Activated naive CD4-positive, alpha-beta T cell treated with Interleukin-2 at 50 U/mL for 16 hours (primary cell): ENCODE data around the gene MAP3K5.

Experiments used
- DNase-seq: peaks from one replicate; pipeline ENCODE4 v3.0.0-alpha.2; 2020

Gene MAP3K5

DNA sequence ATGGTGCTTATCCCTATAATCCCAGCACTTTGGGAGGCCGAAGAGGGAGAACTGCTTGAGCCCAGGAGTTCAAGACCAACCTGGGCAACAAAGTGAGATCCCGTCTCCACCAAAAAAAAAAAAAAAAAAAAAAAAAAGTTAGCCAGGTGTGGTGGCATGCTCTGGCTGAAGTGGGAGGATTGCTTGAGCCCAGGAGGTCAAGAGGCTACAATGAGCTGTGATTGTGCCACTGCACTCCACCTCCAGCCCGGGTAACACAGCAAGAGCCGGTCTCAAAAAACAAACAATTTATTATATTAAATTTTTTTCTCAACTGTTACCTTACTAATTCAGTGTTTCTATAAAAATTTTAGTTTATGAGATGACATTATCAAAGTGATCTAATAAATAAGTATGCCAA, 156.7 kb downstream of the MAP3K5 start:
- no peak for DNase-seq

DNA sequence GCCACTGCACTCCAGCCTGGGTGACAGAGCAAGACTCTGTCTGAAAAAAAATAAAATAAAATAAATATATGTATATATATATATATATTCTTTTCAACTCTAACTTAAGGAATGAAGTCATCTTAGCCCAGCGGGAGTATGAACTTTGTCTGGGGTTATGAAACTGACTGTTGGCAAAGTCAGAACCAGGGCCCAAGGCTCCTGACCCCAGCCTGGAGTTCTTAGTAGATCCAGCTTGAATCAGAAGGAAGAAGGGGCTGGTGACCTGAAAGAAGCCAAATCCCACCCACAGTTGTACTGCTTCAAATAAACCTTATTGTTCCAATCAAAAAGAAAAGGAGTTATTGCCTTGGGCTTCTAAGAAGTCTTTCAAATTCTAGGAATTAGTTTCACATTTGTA, 158.9 kb downstream of the MAP3K5 start:
- no peak for DNase-seq

DNA sequence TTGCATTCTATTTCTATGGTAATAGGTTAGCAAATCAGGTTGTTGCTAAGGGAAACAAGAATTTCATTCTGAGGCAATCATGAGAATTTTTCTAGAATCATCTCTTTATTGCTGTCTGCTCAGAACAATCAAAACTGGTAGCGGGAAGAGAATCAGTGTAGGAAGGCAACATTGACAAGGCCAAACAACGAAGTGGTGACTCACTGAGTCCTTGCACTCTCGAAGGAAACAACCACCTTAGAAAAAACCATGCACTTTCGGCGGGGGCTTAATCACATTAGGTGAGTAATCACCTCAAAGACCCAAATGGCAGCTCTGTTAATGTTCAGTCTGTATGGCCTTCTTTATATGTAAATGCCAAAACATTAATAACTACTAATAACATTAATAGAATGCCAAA, 163.3 kb downstream of the MAP3K5 start:
- peak; percentile 4 for DNase-seq

DNA sequence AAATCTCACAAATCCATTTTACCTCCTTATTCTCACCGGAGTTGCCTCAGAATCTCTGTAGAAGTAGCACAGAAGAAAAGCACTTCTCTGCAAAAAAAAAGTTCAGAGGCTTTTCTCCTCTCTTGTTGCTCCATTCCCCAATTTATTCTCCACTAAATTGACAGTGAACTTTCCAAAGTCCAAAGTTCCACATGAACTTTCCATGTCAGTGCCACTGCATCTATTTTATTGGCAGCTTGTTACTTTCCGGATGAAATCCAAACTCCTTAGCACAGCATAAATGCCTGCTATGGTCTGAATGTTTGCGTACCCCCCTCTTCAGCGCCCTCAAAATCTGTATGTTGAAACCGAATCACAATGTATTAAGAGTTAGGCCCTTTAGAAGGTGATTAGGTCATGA, 165.1 kb downstream of the MAP3K5 start:
- no peak for DNase-seq

DNA sequence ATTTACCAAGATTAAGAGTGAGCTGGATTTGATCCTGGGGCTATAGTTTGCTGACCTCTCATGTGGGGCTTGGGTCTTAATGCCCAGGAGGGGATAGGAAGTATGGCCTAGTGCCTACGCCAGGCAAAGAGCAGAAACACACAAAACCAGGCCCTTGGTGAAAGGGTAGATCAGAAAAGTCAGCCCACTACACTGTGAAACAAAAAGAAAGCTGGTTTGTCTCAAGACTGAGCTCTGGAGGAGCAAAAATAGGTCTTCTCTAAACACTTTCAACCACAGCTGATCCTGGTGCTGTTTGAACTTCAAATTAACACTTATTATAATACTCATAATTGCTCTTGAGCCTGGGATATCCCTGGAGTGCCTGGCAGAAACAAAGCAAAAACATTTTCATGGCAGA, 167.0 kb downstream of the MAP3K5 start:
- DNase-seq: no peak

DNA sequence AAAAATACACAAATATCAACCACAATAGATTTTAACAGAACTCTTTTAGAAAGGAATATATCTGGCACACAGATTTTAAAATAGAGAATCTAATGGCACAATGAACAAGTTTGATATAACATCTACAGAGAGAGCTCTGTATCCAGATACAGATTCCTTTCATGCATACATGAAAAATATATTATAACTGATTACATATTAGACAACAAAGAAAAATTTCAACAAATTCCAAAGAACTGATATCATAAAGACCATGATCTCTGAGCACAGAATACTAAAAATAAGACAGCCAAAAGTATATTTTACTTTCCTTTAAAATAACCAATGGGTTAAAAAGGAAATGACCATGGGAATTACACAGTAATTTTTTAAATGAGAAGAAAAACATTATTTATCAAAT, 167.9 kb downstream of the MAP3K5 start:
- no peak for DNase-seq

DNA sequence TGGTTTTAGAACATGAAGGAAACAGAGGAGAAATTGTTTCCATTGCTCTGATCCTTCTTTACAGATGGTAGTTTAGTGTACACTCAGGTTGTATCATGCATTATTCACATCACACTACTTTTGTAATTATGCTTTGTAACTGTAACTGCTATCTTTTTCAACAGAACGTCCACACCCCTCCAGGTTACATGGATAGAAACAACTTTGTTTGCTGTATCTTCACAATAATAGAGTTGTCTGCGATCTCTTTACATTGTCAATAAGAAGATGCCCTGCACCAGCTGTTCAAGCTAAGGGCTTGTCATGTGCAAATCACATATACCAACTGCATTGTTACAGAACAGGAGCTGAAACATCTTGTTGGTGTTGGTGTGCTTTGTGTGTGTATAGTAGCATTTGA, 174.2 kb downstream of the MAP3K5 start:
- DNase-seq: no peak

DNA sequence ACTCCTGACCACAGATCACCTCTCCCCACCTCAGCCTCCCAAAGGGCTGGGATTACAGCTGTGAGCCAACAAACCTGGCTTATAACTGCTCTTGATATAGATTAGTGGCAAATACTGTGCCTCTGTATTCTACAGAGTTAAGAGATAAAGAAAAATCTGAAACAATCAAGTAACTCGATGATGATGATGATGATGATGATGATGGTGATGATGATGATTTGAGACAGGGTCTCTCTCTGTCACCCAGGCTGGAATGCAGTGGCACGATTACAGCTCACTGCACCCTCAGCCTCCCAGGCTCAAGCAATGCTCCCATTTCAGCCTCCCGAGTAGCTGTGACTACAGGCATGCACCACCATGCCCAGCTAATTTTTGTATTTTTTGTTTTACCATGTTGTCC, 175.8 kb downstream of the MAP3K5 start:
- no peak for DNase-seq

DNA sequence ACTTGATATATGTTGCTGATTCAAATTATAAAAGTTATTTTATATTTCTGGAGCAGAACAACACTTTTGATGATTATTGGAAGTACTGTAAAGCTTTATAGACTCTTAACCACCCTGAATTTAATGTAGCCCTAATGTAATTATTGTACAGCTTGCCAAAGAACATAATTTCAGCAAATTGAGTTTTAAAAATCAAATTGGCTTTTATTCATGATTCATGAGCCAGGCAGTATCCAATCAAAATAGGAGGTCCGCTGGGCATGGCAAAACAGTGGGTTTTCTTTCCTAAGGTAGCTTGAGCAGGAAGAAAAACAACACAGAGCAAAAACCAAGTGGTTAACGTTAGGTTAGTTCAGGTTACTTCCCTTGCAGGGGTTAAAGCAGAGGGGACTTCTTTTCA, 177.3 kb downstream of the MAP3K5 start:
- DNase-seq: no peak

DNA sequence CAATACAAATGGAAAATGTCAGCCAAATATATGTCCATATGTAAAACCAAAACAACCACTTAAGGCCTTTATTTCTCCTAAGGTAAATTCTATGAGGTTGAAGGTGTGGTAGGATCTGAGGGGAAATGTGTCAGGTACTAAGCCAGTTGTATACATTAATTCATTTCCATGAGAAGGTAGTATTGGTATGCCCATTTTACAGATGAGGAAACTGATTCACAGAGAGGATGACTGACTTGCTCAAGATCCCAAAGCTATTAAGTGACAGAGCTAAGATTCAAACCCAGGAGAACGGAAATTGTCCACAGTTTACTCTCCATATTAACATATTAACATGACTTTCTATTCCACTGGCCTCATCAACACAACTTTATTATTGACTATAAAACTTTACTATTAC, 177.9 kb downstream of the MAP3K5 start:
- no peak for DNase-seq

DNA sequence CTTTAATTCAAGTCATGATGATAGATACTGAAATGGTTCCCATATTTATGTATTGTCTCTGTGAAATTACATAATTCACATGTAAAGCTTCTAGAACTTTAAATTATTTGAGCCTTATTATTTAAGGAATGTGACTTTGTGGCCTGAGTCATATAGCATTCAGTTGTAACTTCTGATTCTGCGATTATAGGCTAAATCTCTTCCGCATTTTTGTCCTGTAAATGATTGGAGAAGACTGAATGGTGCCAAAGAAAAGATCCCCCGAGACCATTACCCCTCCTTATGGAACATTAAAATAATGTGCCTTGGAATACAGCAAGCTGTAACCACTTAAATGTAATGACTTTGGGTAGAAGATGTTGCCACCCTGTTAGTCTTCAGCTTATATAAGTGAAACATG, 178.8 kb downstream of the MAP3K5 start:
- no peak for DNase-seq

DNA sequence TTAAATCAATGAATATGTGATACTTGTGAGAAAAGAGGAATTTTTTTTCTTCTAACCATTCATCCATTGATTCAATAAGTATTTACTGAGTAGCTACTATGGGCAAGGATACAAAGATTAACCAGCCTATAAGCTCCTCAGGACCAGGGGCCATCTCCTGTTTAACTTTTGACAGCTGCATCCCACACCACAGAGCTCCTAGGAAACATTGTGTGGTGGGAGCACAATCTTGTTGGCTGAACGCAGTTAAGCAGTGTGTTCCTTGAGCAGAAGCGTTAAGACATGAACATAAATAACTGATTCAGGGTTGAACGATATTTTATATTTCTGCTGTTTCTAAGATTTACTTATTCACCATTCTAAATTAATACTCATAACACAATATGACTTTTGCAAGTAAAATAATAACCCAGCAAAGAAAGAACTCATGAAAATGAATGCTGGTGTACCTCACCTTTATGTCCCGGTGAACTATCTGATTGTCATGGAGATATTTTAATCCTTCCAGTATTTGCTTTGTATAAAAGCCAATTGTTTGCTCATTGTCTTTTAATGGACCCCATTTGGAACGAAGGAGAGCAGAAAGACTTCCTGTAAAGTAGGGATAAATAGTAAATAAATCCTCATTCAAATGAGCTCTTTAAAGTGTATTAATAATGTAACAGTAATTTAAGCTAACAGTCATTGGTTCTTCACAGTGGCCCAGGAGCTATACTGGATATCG, 179.4 kb downstream of the MAP3K5 start:
- no peak for DNase-seq

DNA sequence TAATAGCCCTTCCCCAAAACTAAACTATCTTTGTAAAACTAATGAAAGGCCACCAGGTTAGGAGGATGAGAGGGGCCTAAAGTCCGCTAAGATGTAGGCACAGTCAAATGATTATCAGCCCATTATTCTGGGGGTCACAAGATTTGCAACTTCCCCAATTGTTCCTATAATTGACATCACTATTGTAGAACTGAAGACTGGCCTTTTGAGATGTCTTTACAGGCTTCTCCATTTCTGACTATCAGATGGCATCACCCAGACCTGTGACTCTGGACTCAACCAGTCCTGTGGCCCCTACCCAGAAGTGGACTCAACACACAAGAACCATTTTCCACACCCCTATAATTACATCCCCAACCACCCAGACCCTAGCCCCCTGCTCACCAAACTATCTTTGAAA, 180.5 kb downstream of the MAP3K5 start:
- no peak for DNase-seq

DNA sequence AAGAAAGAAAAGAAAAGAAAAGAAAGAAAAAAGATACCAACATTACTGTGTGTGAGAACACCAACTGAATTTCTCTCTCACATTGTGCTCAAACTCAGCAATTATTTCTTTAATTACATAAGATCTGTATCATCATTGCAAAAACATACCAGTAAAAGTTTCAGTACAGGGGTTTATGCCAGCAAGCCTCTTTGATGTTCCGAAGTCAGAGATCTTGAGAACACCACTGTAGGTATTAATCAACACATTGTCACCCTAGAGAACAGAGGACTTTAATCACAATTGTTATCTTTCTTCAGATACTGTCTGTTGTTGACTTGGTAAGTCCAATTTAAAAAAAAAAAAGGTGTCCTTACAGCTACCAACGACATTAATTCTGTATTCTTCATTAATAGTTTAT, 181.1 kb downstream of the MAP3K5 start:
- no peak for DNase-seq

DNA sequence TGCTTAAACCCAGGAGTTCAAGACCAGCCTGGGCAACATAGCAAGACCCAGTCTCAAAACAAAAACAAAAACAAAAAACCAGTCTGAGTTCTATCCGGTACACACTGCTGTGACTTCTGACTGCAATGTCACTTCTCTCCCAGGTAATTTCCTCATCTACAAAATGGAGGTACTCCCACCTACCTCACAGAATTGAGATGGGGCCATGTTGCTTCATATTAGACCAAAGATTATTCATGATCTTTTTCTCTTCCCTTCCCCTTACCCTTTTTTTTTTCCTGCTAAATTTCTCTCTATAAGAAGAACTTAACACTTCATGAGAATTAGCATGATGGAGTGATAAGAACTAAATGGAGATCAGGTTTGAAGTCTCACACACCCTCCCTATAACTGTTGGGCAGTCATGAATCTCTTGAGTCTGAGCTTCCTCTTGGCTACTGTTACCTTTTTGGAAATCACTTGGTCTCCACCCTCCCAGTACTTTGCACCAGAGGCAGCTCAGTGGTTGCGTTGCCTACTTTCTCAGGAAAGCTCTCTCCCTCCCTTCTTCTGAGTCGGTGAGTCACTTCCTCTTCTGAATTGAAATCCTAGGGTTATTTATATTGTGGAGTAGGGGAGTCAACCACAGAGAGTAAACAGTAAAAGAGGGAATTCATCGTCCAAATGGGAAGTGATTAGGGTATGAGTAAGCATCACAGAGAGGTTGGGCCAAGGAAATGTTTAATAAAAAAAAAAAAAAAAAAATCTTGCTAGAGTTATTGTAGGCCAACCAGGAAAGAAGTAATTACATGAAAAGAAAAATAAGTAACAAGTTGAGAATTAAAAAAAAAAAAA, 182.2 kb downstream of the MAP3K5 start:
- DNase-seq: no peak

DNA sequence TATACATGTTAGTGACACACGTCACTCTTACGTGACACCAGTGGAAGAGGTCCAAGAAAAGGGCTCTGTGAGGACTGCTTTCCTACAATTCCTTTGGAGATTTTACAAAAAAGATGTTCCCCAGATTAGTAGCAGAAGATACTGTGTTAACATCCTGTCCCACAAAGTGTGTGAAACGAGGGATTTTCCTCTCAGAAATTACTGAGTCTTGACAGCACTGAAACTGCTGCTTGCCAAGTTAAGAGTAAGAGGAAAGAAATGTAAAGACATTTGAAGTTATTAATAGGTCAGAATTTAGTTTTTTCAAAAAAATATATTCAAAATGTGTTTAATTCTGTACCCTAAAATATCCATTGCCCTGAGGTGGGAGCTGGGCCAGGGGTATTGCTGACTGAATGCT, 183.3 kb downstream of the MAP3K5 start:
- no peak for DNase-seq

DNA sequence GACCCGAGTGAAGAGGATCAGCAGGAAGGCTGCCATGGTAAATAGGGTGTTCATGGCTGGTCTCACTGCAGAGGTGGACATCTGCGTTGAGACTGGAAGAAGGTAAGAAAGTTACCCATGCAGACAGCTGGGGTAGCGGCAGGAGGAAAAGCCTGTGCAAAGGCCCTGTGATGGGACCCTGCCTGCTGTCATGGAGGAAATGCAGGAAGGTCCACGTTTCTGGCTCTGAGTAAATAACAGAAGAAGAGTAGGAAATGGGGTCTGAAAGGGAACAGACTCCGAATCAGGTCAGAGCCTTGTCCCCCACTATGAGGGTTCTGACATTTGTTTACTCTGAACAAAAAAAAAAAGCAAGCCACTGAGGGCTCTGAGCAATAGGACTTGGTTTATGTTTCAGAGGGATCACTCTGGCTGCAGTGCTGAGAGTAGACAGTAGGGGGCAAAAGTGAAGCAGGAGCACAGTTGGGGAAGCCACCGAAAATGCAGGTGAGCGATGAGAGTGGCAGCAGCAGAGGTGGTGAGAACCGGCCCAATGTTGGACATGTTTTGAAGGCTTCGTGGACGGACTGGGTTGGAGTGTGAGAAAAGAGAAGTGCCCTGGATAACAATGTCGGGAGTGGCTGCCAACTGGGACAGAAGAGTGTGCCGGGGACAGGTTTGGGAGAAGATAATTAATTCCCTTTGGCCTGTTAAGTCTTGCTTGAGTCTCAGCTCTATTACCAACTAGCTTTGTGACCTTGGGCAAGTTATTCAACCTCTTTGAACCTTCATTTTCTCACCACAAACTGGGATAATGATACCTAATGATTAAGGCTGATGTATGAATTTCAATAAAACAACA, 184.1 kb downstream of the MAP3K5 start:
- peak; percentile 83 for DNase-seq

DNA sequence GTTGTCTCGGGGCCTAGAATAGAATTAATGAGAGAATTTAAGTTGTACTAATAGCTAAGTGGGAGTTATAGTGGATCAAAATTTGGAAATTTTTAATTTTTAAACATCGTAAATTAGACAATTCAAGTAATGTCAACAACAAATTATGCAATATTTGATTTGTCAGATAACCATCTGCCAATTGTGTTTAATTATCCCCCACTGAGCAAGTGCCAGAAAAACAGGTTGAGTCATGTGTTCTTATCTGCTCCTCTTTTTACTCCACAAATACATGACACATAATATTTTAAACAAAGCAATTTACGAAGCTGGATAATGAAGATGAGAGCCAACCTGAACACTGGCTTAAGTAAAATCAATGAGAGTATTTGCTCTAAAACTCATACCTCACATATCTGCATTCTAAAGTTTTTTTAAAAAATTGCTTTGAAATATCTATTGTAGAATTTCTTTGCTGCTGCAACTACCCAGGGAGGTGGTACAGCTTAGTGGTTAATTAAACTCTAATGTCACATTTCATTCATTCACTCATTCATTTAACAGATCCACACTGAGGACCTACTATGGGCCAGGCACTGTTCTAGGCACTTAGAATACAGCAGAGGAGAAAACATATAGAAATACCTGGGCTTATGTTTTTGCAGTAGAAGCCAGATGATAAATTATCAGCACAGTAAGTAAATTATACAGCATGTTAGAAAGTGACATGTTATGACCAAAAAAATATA, 184.9 kb downstream of the MAP3K5 start:
- DNase-seq: no peak

DNA sequence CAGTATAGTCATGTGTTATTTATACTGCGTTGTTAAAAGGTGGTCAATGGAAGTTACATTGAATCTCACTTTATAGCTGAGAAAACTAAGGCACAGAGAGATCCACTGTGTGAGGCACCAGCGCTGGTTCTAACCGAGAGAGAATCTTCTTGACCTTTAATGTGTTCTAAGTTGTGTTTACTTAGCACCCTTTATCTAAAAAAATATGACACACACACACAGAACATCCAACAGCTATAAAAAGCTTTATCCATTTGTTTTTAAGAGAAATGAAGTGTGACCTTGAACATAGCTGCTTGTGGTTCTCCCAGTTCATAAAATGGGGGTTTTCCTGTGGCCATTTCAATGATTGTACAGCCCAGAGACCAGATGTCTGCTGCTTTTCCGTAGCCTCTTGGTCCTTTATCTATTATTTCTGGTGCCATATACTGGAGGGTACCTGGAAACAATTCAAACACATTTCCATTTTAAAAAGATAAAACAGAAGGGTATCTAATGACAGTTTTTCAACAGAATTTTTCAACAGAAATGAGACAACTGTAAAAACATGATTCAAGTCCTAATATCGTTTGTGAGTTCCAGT, 187.3 kb downstream of the MAP3K5 start:
- DNase-seq: no peak

DNA sequence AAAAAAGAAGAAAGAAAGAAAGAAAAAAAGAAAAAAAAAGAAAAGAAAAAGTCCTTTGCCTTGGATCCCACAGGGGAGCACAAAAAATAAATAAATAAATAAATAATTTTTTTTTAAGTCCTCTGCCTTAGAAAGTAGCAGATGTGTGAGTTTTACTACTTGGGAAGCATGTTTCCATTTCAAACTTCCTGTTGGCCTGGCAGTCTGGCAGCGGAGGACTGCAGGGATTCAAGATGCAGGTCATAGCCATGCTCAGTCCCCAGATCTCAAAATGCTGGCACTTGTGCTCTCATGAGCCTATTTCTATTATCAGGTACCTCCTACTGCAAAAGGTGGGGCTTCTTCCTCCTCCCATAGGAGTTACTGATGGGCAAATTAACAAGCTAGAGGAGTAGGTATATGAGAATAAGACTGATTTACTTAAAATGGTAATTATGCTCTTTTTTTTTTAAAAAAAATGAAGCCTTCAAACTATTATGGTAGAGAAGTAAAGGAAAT, 187.9 kb downstream of the MAP3K5 start:
- no peak for DNase-seq

DNA sequence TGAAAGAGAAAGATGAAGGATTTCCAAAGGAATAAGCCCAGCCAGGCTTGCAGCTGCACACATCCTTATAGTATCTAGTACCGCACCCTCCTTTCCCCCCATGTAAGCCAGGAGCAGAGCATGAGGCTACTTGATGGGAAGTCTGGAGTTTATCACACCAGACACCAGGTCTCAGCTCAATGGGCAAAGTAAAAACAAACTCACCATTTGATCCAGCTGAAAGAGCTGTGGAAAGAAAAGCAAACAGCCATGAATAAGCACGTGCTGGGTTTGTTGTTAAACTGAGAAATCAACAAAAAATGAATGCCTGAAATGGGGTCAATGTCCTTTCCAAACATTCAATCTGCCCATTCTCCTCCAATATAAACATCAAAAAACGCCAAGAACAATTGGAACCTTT, 191.5 kb downstream of the MAP3K5 start:
- no peak for DNase-seq

DNA sequence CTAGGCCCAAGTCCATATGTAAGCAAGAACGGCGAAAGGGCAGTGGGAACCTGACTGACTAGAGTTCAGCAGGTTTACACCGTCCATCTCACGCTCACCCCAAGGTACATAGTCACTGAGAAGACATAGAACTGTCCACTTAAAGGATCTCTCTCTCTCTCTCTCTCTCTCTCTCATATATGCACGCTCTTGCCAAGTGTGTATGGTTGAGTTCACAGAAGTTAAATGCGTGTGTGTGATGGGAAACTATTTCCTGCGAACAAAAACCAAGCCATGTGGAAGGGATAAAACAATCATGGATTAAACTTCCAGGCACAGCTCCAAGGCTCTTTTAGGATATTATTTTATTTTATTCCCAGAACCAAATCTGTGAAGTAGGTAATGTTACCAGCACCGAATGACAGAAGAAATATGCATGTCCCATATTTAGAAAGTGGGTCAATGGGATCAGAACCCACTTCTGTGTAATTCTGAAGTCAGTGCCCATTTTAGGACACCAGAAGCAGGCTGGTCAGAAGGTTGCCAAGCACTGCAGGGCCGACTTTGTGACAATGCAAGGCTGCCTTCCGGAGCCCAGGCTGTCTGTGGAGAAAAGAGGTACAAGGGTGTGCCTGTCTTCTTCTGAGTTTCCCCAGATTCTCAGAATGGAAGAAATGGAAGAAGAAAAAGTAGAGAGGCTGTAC, 192.8 kb downstream of the MAP3K5 start:
- no peak for DNase-seq
